ENCODE data around the gene PRR5L. TPM values are rescaled to one million over a fixed set of nuclear protein-coding genes. Genes with fewer than 3 reads are reported as not detected.

PRR5L gene
- total and polyA plus RNA-seq, 2 donors (not counting 1 experiment from before 2014, with no cell fraction given), result 4.0 to 5.9 TPM

DNA sequence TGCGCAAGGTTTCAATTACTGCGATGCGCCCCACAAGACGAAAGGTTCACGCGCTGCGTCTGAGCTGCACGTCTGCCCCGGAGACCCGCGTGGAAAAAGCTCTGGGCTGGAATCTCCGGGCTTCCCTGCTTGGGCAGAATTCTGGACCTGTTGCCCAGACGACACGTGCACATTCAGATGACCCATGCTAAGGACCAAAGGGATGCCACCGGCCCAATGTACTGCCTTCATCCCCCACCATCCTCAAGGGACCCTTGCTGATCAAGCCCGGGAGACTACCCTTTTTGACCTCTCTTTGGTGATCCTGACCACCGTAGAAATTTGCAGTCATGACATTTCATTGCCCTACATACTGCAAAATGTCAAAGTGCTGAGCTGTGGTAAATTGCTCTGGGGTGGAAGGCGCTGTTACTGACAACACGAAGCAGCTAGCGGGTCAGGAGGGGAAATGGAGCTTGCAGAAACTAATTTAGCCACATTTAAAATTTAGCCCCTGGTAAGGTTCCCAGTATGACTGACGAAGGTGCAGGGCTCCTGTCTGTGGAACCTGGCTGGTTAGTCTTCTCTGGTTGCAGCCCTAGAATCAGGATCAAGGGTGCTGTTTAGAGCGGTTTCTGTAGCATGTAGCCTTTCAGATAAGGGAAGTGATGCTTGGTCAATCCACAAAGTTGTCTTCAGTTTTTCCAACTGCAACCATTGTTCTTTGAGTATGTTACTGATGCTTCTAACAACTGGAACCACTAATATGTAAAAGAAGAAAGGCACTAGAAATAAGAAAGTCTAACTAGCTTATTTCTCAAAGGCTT, 81.9 kb downstream of the PRR5L start:
- Histone ChIP-seq H4K20me1 (ENCODE audit: control insufficient read depth, insufficient read depth, low read length, poor library complexity, severe bottlenecking) (no peaks in the 10 kb centered on the region), H3K27me3 (replicated peaks in 1 of 4; ENCODE audit: control extremely low read depth in 1 of 4, control insufficient read depth in 3 of 4, insufficient read depth in 4 of 4, low read length in 3 of 4) (peaks cover 0 to 30% (median 18%) of the 10 kb centered on the region in 4 experiments), H3K4me2 (replicated peaks; ENCODE audit: low read depth, low read length, poor library complexity, severe bottlenecking) (peak overlapping the region; percentile 99), H3K79me2 (ENCODE audit: control insufficient read depth, insufficient read depth, low read length) (no peaks in the 10 kb centered on the region), H3K4me1 (ENCODE audit: control insufficient read depth in 2 of 2, insufficient read depth in 2 of 2, low read length in 2 of 2) (peaks cover 26 to 35% of the 10 kb centered on the region in 2 donors), H3K9me3 (ENCODE audit: control extremely low read depth in 1 of 3, control insufficient read depth in 2 of 3, insufficient read depth in 1 of 3, low read length in 2 of 3) (no peaks in the 10 kb centered on the region), H3K27ac (ENCODE audit: low read length in 2 of 2) (no peak overlapping the region), H3K4me3 (ENCODE audit: control extremely low read depth in 1 of 5, extremely low read depth in 1 of 5, insufficient read depth in 1 of 5, low read depth in 2 of 5, low read length in 4 of 5) (peak overlapping the region; percentile 53 to 81 (median 70)), H2AFZ (ENCODE audit: insufficient read depth, low read depth, low read length, poor library complexity, severe bottlenecking) (peak overlapping the region; percentile 84), H3K36me3 (replicated peaks in 1 of 2; ENCODE audit: control extremely low read depth in 1 of 2, control insufficient read depth in 1 of 2, extremely low read depth in 1 of 2, insufficient read depth in 2 of 2, low read length in 1 of 2) (no peaks in the 10 kb centered on the region), H3K9ac (ENCODE audit: low read length) (peak overlapping the region; percentile 70)
- DNase-seq (peak; percentile 41), ATAC-seq (ENCODE audit: low read depth) (no peak)
- Mint-ChIP-seq H3K27ac (no peak overlapping the region), H3K27me3 (peaks cover 49% of the 10 kb centered on the region), H3K9me3 (ENCODE audit: insufficient read depth) (no peaks in the 10 kb centered on the region), H3K4me3 (peak overlapping the region; percentile 92), H3K4me1 (peaks cover 33% of the 10 kb centered on the region)
- TF ChIP-seq, protein P1, sequence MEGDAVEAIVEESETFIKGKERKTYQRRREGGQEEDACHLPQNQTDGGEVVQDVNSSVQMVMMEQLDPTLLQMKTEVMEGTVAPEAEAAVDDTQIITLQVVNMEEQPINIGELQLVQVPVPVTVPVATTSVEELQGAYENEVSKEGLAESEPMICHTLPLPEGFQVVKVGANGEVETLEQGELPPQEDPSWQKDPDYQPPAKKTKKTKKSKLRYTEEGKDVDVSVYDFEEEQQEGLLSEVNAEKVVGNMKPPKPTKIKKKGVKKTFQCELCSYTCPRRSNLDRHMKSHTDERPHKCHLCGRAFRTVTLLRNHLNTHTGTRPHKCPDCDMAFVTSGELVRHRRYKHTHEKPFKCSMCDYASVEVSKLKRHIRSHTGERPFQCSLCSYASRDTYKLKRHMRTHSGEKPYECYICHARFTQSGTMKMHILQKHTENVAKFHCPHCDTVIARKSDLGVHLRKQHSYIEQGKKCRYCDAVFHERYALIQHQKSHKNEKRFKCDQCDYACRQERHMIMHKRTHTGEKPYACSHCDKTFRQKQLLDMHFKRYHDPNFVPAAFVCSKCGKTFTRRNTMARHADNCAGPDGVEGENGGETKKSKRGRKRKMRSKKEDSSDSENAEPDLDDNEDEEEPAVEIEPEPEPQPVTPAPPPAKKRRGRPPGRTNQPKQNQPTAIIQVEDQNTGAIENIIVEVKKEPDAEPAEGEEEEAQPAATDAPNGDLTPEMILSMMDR (IDR thresholded peaks at IDR 0.05), result no peak
- TF ChIP-seq EZH2 (IDR thresholded peaks at IDR 0.05; ENCODE audit: borderline replicate concordance, insufficient read depth, low read depth, low read length, poor library complexity, severe bottlenecking), result no peak
- CTCF ChIA-PET, result interaction anchor here (0.8 to 3.9 kb wide), 9 partner anchors 14 to 115 kb away, joined by 3 to 25 read pairs (median 5); no protein-coding TSS in a partner anchor
- intact Hi-C loops (cut with micrococcal nuclease), result loop anchor here (5.0 kb wide), 1 partner anchor 114 kb away; no protein-coding TSS in a partner anchor
- WGBS (ENCODE audit: insufficient coverage), result 2% methylated on average over 20 of the region's 22 CpGs
- POLR2A ChIA-PET, result no interaction called here

DNA sequence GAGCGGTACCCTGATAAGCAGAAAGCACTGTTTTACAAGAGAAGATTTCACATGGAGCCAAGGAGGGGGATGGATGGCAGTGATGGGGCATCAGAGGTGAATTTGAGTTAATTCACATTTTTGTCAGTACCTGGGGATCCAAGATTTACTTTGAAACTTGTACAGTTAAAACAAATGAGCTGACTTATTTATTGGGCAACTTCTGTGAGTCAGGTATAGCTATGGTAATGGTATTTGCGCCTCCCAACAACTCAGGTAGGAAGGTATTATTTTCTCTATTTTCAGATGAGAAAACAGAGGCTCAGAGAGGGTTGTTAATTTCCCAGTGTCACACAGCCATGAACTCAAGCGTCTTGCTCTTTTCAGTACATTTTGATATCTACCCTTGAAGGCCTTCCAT, 83.6 kb downstream of the PRR5L start:
- intact Hi-C loops (cut with micrococcal nuclease), result loop anchor here (5.0 kb wide), 1 partner anchor 113 kb away; no protein-coding TSS in a partner anchor
- no peak for TF ChIP-seq EZH2 (IDR thresholded peaks at IDR 0.05; ENCODE audit: borderline replicate concordance, insufficient read depth, low read depth, low read length, poor library complexity, severe bottlenecking)
- TF ChIP-seq, protein P1 (IDR thresholded peaks at IDR 0.05), result no peak

More for the DNA sequence above, 83.6 kb downstream of the PRR5L start:
- no peak for DNase-seq
- H3K27ac ChIP-seq (ENCODE audit: low read length in 2 of 2), result no peak overlapping the region
- H3K4me2 ChIP-seq (replicated peaks; ENCODE audit: low read depth, low read length, poor library complexity, severe bottlenecking), result no peak overlapping the region
- H4K20me1 ChIP-seq (ENCODE audit: control insufficient read depth, insufficient read depth, low read length, poor library complexity, severe bottlenecking), result no peaks in the 10 kb centered on the region
- no peak overlapping the region for H3K9ac ChIP-seq (ENCODE audit: low read length)
- no peak overlapping the region for H3K27ac Mint-ChIP-seq
- H3K9me3 Mint-ChIP-seq (ENCODE audit: insufficient read depth), result no peaks in the 10 kb centered on the region
- H3K4me1 ChIP-seq (ENCODE audit: control insufficient read depth in 2 of 2, insufficient read depth in 2 of 2, low read length in 2 of 2), result peaks cover 26 to 35% of the 10 kb centered on the region in 2 donors
- H3K4me3 ChIP-seq (ENCODE audit: control extremely low read depth in 1 of 5, extremely low read depth in 1 of 5, insufficient read depth in 1 of 5, low read depth in 2 of 5, low read length in 4 of 5), result no peak overlapping the region
- no peaks in the 10 kb centered on the region for H3K9me3 ChIP-seq (ENCODE audit: control extremely low read depth in 1 of 3, control insufficient read depth in 2 of 3, insufficient read depth in 1 of 3, low read length in 2 of 3)
- no peak for ATAC-seq (ENCODE audit: low read depth)
- peaks cover 0 to 26% (median 15%) of the 10 kb centered on the region in 4 experiments for H3K27me3 ChIP-seq (replicated peaks in 1 of 4; ENCODE audit: control extremely low read depth in 1 of 4, control insufficient read depth in 3 of 4, insufficient read depth in 4 of 4, low read length in 3 of 4)
- H2AFZ ChIP-seq (ENCODE audit: insufficient read depth, low read depth, low read length, poor library complexity, severe bottlenecking), result no peak overlapping the region
- H3K79me2 ChIP-seq (ENCODE audit: control insufficient read depth, insufficient read depth, low read length), result no peaks in the 10 kb centered on the region
- ChIA-PET CTCF (interaction anchor here (2.6 kb wide), 1 partner anchor 113 kb away, joined by 9 read pairs; no protein-coding TSS in a partner anchor), POLR2A (no interaction called here)
- WGBS (ENCODE audit: insufficient coverage), result 100% methylated on average over 1 of the region's 3 CpGs
- H3K36me3 ChIP-seq (replicated peaks in 1 of 2; ENCODE audit: control extremely low read depth in 1 of 2, control insufficient read depth in 1 of 2, extremely low read depth in 1 of 2, insufficient read depth in 2 of 2, low read length in 1 of 2), result no peaks in the 10 kb centered on the region
- no peak overlapping the region for H3K4me3 Mint-ChIP-seq
- peaks cover 37% of the 10 kb centered on the region for H3K27me3 Mint-ChIP-seq
- peaks cover 33% of the 10 kb centered on the region for H3K4me1 Mint-ChIP-seq
